GM19467 (cell line): Measurements from ENCODE around the gene MRPL55.

Experiments
- ATAC-seq: cut with Tn5 transposase; IDR thresholded peaks from one replicate; pipeline ENCODE4 v1.9.1; 2021; ENCODE audit warnings: mild to moderate bottlenecking, moderate library complexity; ENCODE audit not compliant: unreplicated experiment

MRPL55 gene

GRCh38 chr1:228102791-228103620 is 6.1 kb downstream of the MRPL55 start, which contains the start of gene C1orf35:
Gene C1orf35 (minus strand): TSS chr1:228103325. CDS start chr1:228103227, 98 bp downstream.
- ATAC-seq: peak; percentile 56

- peak; percentile 19 for ATAC-seq
These were observed 6.9 kb downstream of the MRPL55 start for GRCh38 chr1:228101994-228102790.

GRCh38 chr1:228101614-228101993 is 7.5 kb downstream of the MRPL55 start:
- ATAC-seq: no peak

- no peak for ATAC-seq
These were observed 8.1 kb downstream of the MRPL55 start for GRCh38 chr1:228100822-228101613.

- ATAC-seq: no peak
These were observed 9.8 kb downstream of the MRPL55 start for GRCh38 chr1:228099331-228099732.

GRCh38 chr1:228098323-228098931 is 10.7 kb downstream of the MRPL55 start:
- no peak for ATAC-seq

GRCh38 chr1:228097333-228098081 is 11.6 kb downstream of the MRPL55 start:
- ATAC-seq: no peak

GRCh38 chr1:228096416-228097332 is 12.4 kb downstream of the MRPL55 start:
- no peak for ATAC-seq

GRCh38 chr1:228095938-228096337 is 13.2 kb downstream of the MRPL55 start:
- ATAC-seq: no peak

GRCh38 chr1:228095161-228095560 is 13.9 kb downstream of the MRPL55 start:
- ATAC-seq: no peak

GRCh38 chr1:228094432-228095016 is 14.6 kb downstream of the MRPL55 start:
- no peak for ATAC-seq

GRCh38 chr1:228093050-228093906 is 15.8 kb downstream of the MRPL55 start:
- no peak for ATAC-seq

GRCh38 chr1:228092342-228093049 is 16.6 kb downstream of the MRPL55 start:
- ATAC-seq: no peak

- no peak for ATAC-seq
These were observed 18.0 kb downstream of the MRPL55 start for GRCh38 chr1:228091084-228091483.

GRCh38 chr1:228090613-228091081 is 18.5 kb downstream of the MRPL55 start:
- no peak for ATAC-seq

- ATAC-seq: no peak
These were observed 19.3 kb downstream of the MRPL55 start for GRCh38 chr1:228089519-228090380.
